Endothelial cell of umbilical vein (primary cell): Measurements from ENCODE around the gene GRHPR. TPM values are rescaled to one million over a fixed set of nuclear protein-coding genes. Genes with fewer than 3 reads are reported as not detected.

Experiments used
- BruUV-seq: library from RNA; stranded (reverse); fragments of 400-500 nt; replicated peaks from 2 replicates; lab custom pipeline; 2021; lab: Mats Ljungman, UMichigan
- CTCF ChIA-PET: fragments of 300-600, 350-600 bp; sonication (Branson Sonifier 250); formaldehyde crosslinking; loops from one replicate; lab custom pipeline; 2021; ENCODE audit warnings: antibody characterized with exemption, inconsistent platforms; lab: Charles Lee
- POLR2A ChIA-PET: fragments of 300-600, 350-600 bp; sonication (Branson Sonifier 250); formaldehyde crosslinking; loops from one replicate; lab custom pipeline; 2021; ENCODE audit warnings: antibody characterized with exemption, inconsistent platforms; lab: Charles Lee
- DNase-seq: peaks from one replicate; pipeline ENCODE4 v3.0.0-alpha.2; 2011; ENCODE audit warnings: low read depth, low spot score
- FAIRE-seq: peaks from 2 replicates; lab custom pipeline; 2011; peaks lifted over from hg19 to GRCh38; lab: Jason Lieb, UNC
- H2AFZ ChIP-seq: 2 replicates; pipeline ENCODE4 v1.6.0; 2012; ENCODE audit warnings: low read depth, low read length, control low read depth, inconsistent platforms
- H3K27ac ChIP-seq: 2 replicates; pipeline ENCODE4 v1.5.1; 2011; ENCODE audit warnings: low read depth, mild to moderate bottlenecking, control low read depth, low read length, moderate library complexity; ENCODE audit not compliant: insufficient read depth
- H3K27me3 ChIP-seq, 2 experiments: 2 replicates each; pipeline versions ENCODE4 v1.6.0 to v1.6.1; 2011; ENCODE audit warnings: low read length in 2 of 2, mixed read lengths in 1 of 2; ENCODE audit not compliant: control insufficient read depth in 2 of 2, insufficient read depth in 2 of 2
- H3K36me3 ChIP-seq, 2 experiments: 2 replicates in 1 of 2; 3 replicates in 1 of 2; pipeline ENCODE4 v1.5.1; 2011; ENCODE audit warnings: low read length in 2 of 2, mild to moderate bottlenecking in 1 of 2, moderate library complexity in 1 of 2; ENCODE audit not compliant: control insufficient read depth in 2 of 2, insufficient read depth in 2 of 2; ENCODE audit errors: extremely low read depth in 1 of 2
- H3K4me1 ChIP-seq: 3 replicates; pipeline ENCODE4 v1.5.1; 2011; ENCODE audit warnings: mild to moderate bottlenecking, low read length; ENCODE audit not compliant: control insufficient read depth, insufficient read depth; ENCODE audit errors: extremely low read depth
- H3K4me2 ChIP-seq: 2 replicates; pipeline ENCODE4 v1.6.1; 2011; ENCODE audit warnings: low read length, control low read depth, mixed read lengths; ENCODE audit not compliant: insufficient read depth
- H3K4me3 ChIP-seq, 3 experiments: fragments of 200-600 bp in 1 of 3; sonication (generic), shearing (Covaris generic) in 1 of 3; replicated peaks in 1 of 3; 2 replicates each; pipeline ENCODE4 v1.5.1; 2011 to 2016; ENCODE audit warnings: control low read depth in 3 of 3, low read length in 3 of 3, mild to moderate bottlenecking in 2 of 3, inconsistent platforms in 1 of 3, low read depth in 1 of 3, moderate library complexity in 1 of 3; ENCODE audit not compliant: insufficient read depth in 1 of 3
- H3K79me2 ChIP-seq: 2 replicates; pipeline ENCODE4 v1.6.0; 2012; ENCODE audit warnings: low read length, inconsistent platforms; ENCODE audit not compliant: control insufficient read depth, insufficient read depth
- H3K9ac ChIP-seq: replicated peaks from 2 replicates; pipeline ENCODE3; 2011; ENCODE audit warnings: low read length, control low read depth; ENCODE audit not compliant: insufficient read depth; ENCODE audit errors: extremely low read depth
- H3K9me1 ChIP-seq: replicated peaks from 3 replicates; pipeline ENCODE4 v1.6.0; 2011; ENCODE audit warnings: mild to moderate bottlenecking, low read length; ENCODE audit not compliant: control insufficient read depth, insufficient read depth; ENCODE audit errors: extremely low read depth
- H3K9me3 ChIP-seq: replicated peaks from 2 replicates; pipeline ENCODE4 v1.5.1; 2012; ENCODE audit warnings: low read length, inconsistent platforms; ENCODE audit not compliant: control insufficient read depth, insufficient read depth
- H4K20me1 ChIP-seq: replicated peaks from 2 replicates; pipeline ENCODE3; 2011; ENCODE audit warnings: mild to moderate bottlenecking, low read length; ENCODE audit not compliant: control insufficient read depth, insufficient read depth; ENCODE audit errors: extremely low read depth
- EZH2 ChIP-seq: IDR thresholded peaks from 2 replicates; pipeline ENCODE4 v1.6.1; 2012; ENCODE audit warnings: borderline replicate concordance, low read depth, mild to moderate bottlenecking, moderate library complexity, low read length, inconsistent platforms; ENCODE audit not compliant: severe bottlenecking
- FOS ChIP-seq: IDR thresholded peaks from 2 replicates; pipeline ENCODE4 v1.6.1; 2011; ENCODE audit warnings: mild to moderate bottlenecking, low read length, moderate library complexity, borderline replicate concordance; ENCODE audit not compliant: insufficient read depth
- GATA2 ChIP-seq: IDR thresholded peaks from 2 replicates; pipeline ENCODE4 v1.7.0; 2011; ENCODE audit warnings: low read depth, mild to moderate bottlenecking, moderate library complexity, mixed read lengths, low read length; ENCODE audit not compliant: insufficient read length, insufficient read depth
- JUN ChIP-seq: IDR thresholded peaks from 2 replicates; pipeline ENCODE4 v1.6.1; 2011; ENCODE audit warnings: borderline replicate concordance, low read depth; ENCODE audit not compliant: insufficient read length, insufficient read depth
- MYC ChIP-seq: IDR thresholded peaks from one replicate; pipeline ENCODE4 v1.6.1; 2011; ENCODE audit warnings: mild to moderate bottlenecking, low read depth, low read length
- POLR2A ChIP-seq: IDR thresholded peaks from 2 replicates; pipeline ENCODE4 v1.6.1; 2012; ENCODE audit warnings: low read depth, mild to moderate bottlenecking, control low read depth, low read length
- POLR2AphosphoS5 ChIP-seq: IDR thresholded peaks from 2 replicates; pipeline ENCODE4 v1.6.1; 2012; ENCODE audit warnings: low read depth, mild to moderate bottlenecking, control low read depth, low read length, moderate library complexity; ENCODE audit not compliant: insufficient read depth
- dilution Hi-C: fragments of 300-500 bp; cut with MboI; formaldehyde crosslinking; loops from one replicate; pipeline ENCODE4 v1.15.0; 2019; ENCODE audit warnings: low sequenced_read_pairs; ENCODE audit not compliant: extremely low pct_ligation_motif_present
- intact Hi-C: fragments of 100-400 bp; cut with micrococcal nuclease; formaldehyde crosslinking; loops from one replicate; pipeline ENCODE4 v1.10.0; 2022
- polyA plus RNA-seq, 4 experiments: library from polyadenylated mRNA; depleted of rRNA in 3 of 4; stranded (reverse) in 3 of 4; unstranded in 1 of 4; fragments of >200 nt; gene quantifications; 2 replicates each; pipeline versions ENCODE4 v1.2.1 to v1.2.3, GENCODE V29; 2011 to 2012; ENCODE audit warnings: missing spikeins in 1 of 4
- total RNA-seq: library from RNA; stranded (reverse); gene quantifications from 2 replicates; pipeline ENCODE4 v1.2.3, GENCODE V29; 2021
- TF ChIP-seq, protein P1 (sequence below), 2 donors: IDR thresholded peaks; 1 replicate in 1 of 2; 2 replicates in 1 of 2; pipeline ENCODE4 v1.5.1; 2011; ENCODE audit warnings: low read length in 2 of 2, mild to moderate bottlenecking in 2 of 2, moderate library complexity in 2 of 2, control low read depth in 1 of 2, inconsistent platforms in 1 of 2, low read depth in 1 of 2; ENCODE audit not compliant: insufficient read depth in 1 of 2; ENCODE audit errors: extremely low read depth in 1 of 2
- TF ChIP-seq, protein P2 (sequence below): IDR thresholded peaks from 2 replicates; pipeline ENCODE4 v1.6.1; 2011; ENCODE audit not compliant: insufficient read depth, insufficient read length

Gene GRHPR
- total and polyA plus RNA-seq, 2 donors (not counting 3 experiments of a cell fraction or from before 2014, with no cell fraction given), result 91.2 to 247 TPM

GRCh38 chr9:37485389-37486255 lies 63.1 kb downstream of the GRHPR start, which contains the start of gene POLR1E:
Gene POLR1E, plus strand, starts transcription at chr9:37485948. Its CDS starts 100 bp downstream, at chr9:37486048.
- Histone ChIP-seq H3K9me3 (no peaks in the 10 kb centered on the region), H3K4me2 (peak within 1 kb of the TSS; percentile 83), H3K4me1 (peaks cover 16% of the 10 kb centered on the region), H3K79me2 (peaks cover 8% of the 10 kb centered on the region), H2AFZ (peak within 1 kb of the TSS; percentile 94), H3K27ac (peak within 1 kb of the TSS; percentile 36), H3K4me3 (peak within 1 kb of the TSS; percentile 46 to 78 (median 76)), H3K9me1 (no peaks in the 10 kb centered on the region), H3K9ac (peak within 1 kb of the TSS; percentile 70), H3K36me3 (no peaks in the 10 kb centered on the region), H3K27me3 (peaks cover 3 to 6% of the 10 kb centered on the region in 2 experiments), H4K20me1 (no peaks in the 10 kb centered on the region)
- CTCF ChIA-PET, result interaction anchor here (1.3 to 3.5 kb wide), 3 partner anchors 15 to 778 kb away, joined by 4 to 12 read pairs (median 5); no protein-coding TSS in a partner anchor
- peak; percentile 92 for DNase-seq
- no TSS peak for BruUV-seq
- TF ChIP-seq, protein P1, sequence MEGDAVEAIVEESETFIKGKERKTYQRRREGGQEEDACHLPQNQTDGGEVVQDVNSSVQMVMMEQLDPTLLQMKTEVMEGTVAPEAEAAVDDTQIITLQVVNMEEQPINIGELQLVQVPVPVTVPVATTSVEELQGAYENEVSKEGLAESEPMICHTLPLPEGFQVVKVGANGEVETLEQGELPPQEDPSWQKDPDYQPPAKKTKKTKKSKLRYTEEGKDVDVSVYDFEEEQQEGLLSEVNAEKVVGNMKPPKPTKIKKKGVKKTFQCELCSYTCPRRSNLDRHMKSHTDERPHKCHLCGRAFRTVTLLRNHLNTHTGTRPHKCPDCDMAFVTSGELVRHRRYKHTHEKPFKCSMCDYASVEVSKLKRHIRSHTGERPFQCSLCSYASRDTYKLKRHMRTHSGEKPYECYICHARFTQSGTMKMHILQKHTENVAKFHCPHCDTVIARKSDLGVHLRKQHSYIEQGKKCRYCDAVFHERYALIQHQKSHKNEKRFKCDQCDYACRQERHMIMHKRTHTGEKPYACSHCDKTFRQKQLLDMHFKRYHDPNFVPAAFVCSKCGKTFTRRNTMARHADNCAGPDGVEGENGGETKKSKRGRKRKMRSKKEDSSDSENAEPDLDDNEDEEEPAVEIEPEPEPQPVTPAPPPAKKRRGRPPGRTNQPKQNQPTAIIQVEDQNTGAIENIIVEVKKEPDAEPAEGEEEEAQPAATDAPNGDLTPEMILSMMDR (IDR thresholded peaks at IDR 0.05; ENCODE audit: extremely low read depth in 1 of 2, insufficient read depth in 1 of 2, low read depth in 1 of 2, low read length in 2 of 2), result no peak
- TF ChIP-seq MYC (no peak), JUN (no peak), EZH2 (no peak), POLR2AphosphoS5 (peak; percentile 92), GATA2 (no peak), FOS (no peak), POLR2A (peak; percentile 94)
- TF ChIP-seq, protein P2, sequence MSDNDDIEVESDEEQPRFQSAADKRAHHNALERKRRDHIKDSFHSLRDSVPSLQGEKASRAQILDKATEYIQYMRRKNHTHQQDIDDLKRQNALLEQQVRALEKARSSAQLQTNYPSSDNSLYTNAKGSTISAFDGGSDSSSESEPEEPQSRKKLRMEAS, result peak; percentile 55
- FAIRE-seq, result peak; percentile 93
- intact Hi-C loops, result loop anchor here (1.0 to 10.0 kb wide), 4 partner anchors 13 to 877 kb away; partner anchors contain the start of genes EXOSC3 and ZBTB5
- dilution Hi-C loops, result no loop called here
- POLR2A ChIA-PET, result interaction anchor here (1.1 to 2.3 kb wide), 2 partner anchors 19 to 21 kb away, joined by 4 to 9 read pairs; partner anchors contain the start of gene ZBTB5
